Measurements from ENCODE around the gene OR4K5. TPM values are rescaled to one million over a fixed set of nuclear protein-coding genes. Genes with fewer than 3 reads are reported as not detected.

OR4K5 gene, protein sequence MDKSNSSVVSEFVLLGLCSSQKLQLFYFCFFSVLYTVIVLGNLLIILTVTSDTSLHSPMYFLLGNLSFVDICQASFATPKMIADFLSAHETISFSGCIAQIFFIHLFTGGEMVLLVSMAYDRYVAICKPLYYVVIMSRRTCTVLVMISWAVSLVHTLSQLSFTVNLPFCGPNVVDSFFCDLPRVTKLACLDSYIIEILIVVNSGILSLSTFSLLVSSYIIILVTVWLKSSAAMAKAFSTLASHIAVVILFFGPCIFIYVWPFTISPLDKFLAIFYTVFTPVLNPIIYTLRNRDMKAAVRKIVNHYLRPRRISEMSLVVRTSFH
- total RNA-seq: not detected

DNA sequence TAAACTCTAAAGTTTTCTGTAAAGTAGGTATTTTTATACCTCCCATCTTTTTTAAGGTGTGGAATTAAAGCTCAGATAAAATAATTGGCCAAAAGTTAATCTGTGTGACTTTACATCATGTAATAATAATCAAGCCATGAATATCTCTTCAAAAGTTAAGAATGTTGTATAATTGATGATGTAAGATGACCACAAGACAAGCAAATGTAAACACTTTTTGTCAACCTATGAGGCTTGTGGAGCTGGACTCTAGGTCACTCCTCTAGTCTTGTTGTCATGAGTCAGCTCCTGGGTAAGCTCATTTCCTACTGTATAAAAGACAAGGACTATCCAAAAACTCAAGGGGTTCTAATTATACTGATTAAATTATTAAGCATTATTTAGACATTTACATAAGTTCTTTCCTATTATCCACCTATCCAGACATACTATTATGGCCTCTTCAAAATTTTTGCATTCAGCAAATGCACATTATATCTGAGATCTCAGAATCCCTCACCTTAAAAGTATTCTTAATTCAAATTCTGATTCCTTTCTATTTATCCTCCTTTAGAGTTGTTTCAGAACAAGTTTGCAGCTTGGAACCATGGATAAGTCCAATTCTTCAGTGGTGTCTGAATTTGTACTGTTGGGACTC, at the start of gene OR4K5:
Gene OR4K5, plus strand, starts transcription at position 587 of the 637 bp plus-strand sequence. Its CDS starts 0 bp downstream, at position 587.
- H3K27me3 ChIP-seq: no peaks in the 10 kb centered on the region
- H3K9me3 ChIP-seq: peaks cover 0 to 14% of the 10 kb centered on the region in 2 donors
- TF ChIP-seq POLR2AphosphoS5 (IDR thresholded peaks at IDR 0.05): no peak
- TF ChIP-seq EP300 (IDR thresholded peaks at IDR 0.05; ENCODE audit: low read depth): no peak
- TF ChIP-seq, protein P1, sequence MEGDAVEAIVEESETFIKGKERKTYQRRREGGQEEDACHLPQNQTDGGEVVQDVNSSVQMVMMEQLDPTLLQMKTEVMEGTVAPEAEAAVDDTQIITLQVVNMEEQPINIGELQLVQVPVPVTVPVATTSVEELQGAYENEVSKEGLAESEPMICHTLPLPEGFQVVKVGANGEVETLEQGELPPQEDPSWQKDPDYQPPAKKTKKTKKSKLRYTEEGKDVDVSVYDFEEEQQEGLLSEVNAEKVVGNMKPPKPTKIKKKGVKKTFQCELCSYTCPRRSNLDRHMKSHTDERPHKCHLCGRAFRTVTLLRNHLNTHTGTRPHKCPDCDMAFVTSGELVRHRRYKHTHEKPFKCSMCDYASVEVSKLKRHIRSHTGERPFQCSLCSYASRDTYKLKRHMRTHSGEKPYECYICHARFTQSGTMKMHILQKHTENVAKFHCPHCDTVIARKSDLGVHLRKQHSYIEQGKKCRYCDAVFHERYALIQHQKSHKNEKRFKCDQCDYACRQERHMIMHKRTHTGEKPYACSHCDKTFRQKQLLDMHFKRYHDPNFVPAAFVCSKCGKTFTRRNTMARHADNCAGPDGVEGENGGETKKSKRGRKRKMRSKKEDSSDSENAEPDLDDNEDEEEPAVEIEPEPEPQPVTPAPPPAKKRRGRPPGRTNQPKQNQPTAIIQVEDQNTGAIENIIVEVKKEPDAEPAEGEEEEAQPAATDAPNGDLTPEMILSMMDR (IDR thresholded peaks at IDR 0.05): no peak
- TF ChIP-seq POLR2A (IDR thresholded peaks at IDR 0.05): no peak
- intact Hi-C loops (cut with DNase I; ENCODE audit: low total_unique reads): no loop called here
- H3K27ac ChIP-seq: no peak within 1 kb of the TSS
- in situ Hi-C loops (cut with MboI; ENCODE audit: low pct_ligation_motif_present in 1 of 4, low pct_unique_long_range_greater_than_20kb in 1 of 4, low sequenced_read_pairs in 3 of 4): no loop called here
- no peaks in the 10 kb centered on the region for H3K36me3 ChIP-seq
- H3K4me3 ChIP-seq: no peak within 1 kb of the TSS
- no peak for DNase-seq
- H3K4me1 ChIP-seq: no peaks in the 10 kb centered on the region

DNA sequence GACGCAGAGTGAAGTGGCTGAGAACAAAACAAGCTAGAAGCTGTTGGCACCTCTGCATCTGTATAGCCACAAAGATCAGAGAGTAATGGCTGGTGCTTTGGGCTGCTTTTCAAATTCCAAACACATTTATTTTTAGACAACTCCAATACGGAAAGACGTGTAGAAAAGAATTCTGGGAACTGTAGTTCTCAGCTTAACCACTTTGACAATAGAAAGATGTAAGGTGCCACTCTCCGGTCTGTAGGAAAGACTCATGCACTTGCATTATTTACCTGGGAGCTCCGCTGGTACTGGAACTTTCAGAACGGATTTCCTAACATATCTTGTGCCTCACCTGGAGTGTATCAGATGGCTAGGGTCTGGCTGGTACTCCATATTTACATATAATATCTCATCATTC, 47.2 kb upstream of the OR4K5 start:
- no peaks in the 10 kb centered on the region for H3K9me3 ChIP-seq
- DNase-seq: no peak
- no peaks in the 10 kb centered on the region for H3K36me3 ChIP-seq
- no peaks in the 10 kb centered on the region for H3K27me3 ChIP-seq
- 44 to 48% methylated on average over 3 to 6 of the region's 6 CpGs for WGBS, 2 donors (ENCODE audit: low coverage in 1 of 2)
- H3K27ac ChIP-seq: no peak overlapping the region
- TF ChIP-seq, protein P1 (IDR thresholded peaks at IDR 0.05): no peak
- TF ChIP-seq POLR2AphosphoS5 (IDR thresholded peaks at IDR 0.05) (no peak), POLR2A (IDR thresholded peaks at IDR 0.05) (no peak), EP300 (IDR thresholded peaks at IDR 0.05; ENCODE audit: low read depth) (no peak)
- no peaks in the 10 kb centered on the region for H3K4me1 ChIP-seq
- in situ Hi-C loops (cut with MboI; ENCODE audit: low pct_ligation_motif_present in 1 of 4, low pct_unique_long_range_greater_than_20kb in 1 of 4, low sequenced_read_pairs in 3 of 4): no loop called here
- intact Hi-C loops (cut with DNase I; ENCODE audit: low total_unique reads): no loop called here
- H3K4me3 ChIP-seq: no peak overlapping the region

DNA sequence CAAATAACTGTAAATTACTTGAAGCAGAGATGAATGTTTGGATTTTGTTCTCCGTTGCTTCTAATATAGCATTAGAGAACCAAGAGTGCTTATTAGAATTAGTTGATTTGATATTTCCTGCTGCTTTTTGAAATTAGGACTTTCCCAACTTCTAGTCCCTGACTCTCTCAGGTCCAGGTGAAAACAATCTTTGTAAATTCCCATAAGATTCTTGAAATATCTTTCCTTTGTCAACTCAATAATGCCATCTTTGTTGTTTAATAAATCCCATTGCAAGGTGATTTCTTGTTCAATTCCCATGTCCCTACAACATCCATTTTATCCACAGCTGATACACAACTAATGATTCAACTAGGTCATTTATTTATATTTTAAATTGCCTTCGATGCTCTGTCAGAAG, 45.6 kb upstream of the OR4K5 start, which contains the start of gene OR4K2:
Gene OR4K2, plus strand, starts transcription at position 301 of the 400 bp plus-strand sequence. CDS start 1,126 bp downstream, outside the sequence.
- in situ Hi-C loops (cut with MboI; ENCODE audit: low pct_ligation_motif_present in 1 of 4, low pct_unique_long_range_greater_than_20kb in 1 of 4, low sequenced_read_pairs in 3 of 4) (no loop called here), intact Hi-C loops (cut with DNase I; ENCODE audit: low total_unique reads) (no loop called here)
- 43 to 72% methylated on average over 2 of the region's 2 CpGs for WGBS, 2 donors (ENCODE audit: low coverage in 1 of 2)
- no peak for TF ChIP-seq POLR2AphosphoS5 (IDR thresholded peaks at IDR 0.05)
- no peak for TF ChIP-seq POLR2A (IDR thresholded peaks at IDR 0.05)
- TF ChIP-seq EP300 (IDR thresholded peaks at IDR 0.05; ENCODE audit: low read depth): no peak
- TF ChIP-seq, protein P1 (IDR thresholded peaks at IDR 0.05): no peak
- H3K9me3 ChIP-seq: no peaks in the 10 kb centered on the region
- no peaks in the 10 kb centered on the region for H3K4me1 ChIP-seq
- H3K27me3 ChIP-seq: no peaks in the 10 kb centered on the region
- H3K36me3 ChIP-seq: no peaks in the 10 kb centered on the region
- no peak within 1 kb of the TSS for H3K27ac ChIP-seq
- H3K4me3 ChIP-seq: no peak within 1 kb of the TSS
- no peak for DNase-seq

DNA sequence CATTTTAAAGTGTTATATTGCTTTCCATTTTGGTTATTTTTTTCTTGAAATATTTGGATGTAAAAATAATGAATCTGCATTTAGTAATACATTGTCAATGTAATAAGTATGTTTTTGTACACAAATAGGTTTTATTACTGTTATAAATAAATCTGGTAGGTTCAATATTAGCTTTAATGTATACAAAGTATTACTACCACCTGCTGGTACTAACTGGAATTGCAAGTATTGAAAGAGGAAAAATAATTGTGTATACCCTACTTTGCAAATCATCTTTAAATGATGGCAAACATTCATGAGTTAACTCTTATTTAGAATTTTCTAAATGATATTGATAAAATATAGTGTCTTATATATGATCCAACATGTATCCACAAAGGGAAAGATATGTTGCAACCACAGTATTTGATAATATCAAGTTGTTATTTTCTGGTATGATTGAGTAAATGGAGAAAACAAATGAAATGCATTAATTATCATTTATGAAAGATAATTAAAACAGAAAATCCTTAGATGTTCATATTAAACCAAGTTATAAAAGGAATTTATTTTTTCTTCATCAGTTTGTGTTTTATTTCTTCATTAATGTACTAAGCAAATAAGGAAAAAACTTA, 42.3 kb upstream of the OR4K5 start:
- no peaks in the 10 kb centered on the region for H3K4me1 ChIP-seq
- in situ Hi-C loops (cut with MboI; ENCODE audit: low pct_ligation_motif_present in 1 of 4, low pct_unique_long_range_greater_than_20kb in 1 of 4, low sequenced_read_pairs in 3 of 4) (no loop called here), intact Hi-C loops (cut with DNase I; ENCODE audit: low total_unique reads) (no loop called here)
- DNase-seq: no peak
- no peaks in the 10 kb centered on the region for H3K9me3 ChIP-seq
- TF ChIP-seq EP300 (IDR thresholded peaks at IDR 0.05; ENCODE audit: low read depth) (no peak), POLR2A (IDR thresholded peaks at IDR 0.05) (no peak), POLR2AphosphoS5 (IDR thresholded peaks at IDR 0.05) (no peak)
- TF ChIP-seq, protein P1 (IDR thresholded peaks at IDR 0.05): peak in 4 of 5 experiments; percentile 26 to 51 (median 40)
- H3K4me3 ChIP-seq: no peak overlapping the region
- H3K36me3 ChIP-seq: no peaks in the 10 kb centered on the region
- H3K27me3 ChIP-seq: no peaks in the 10 kb centered on the region
- no peak overlapping the region for H3K27ac ChIP-seq
